ENCODE measurements around the gene SOS2.

SOS2 gene

GRCh38 chr14:50070230-50070629 is 161.1 kb downstream of the SOS2 start:
- TF ChIP-seq CTCF (conservative IDR thresholded peaks at IDR 0.05; ENCODE audit: low read depth, low read length), result no peak
- H3K4me3 ChIP-seq (ENCODE audit: low read length), result no peak overlapping the region
- no peak for DNase-seq (ENCODE audit: low read depth)

GRCh38 chr14:50069325-50069724 is 162.1 kb downstream of the SOS2 start:
- TF ChIP-seq CTCF (conservative IDR thresholded peaks at IDR 0.05; ENCODE audit: low read depth, low read length), result no peak
- DNase-seq (ENCODE audit: low read depth), result no peak
- no peak overlapping the region for H3K4me3 ChIP-seq (ENCODE audit: low read length)

GRCh38 chr14:50068496-50068895 is 162.9 kb downstream of the SOS2 start:
- H3K4me3 ChIP-seq (ENCODE audit: low read length), result no peak overlapping the region
- no peak for DNase-seq (ENCODE audit: low read depth)
- no peak for TF ChIP-seq CTCF (conservative IDR thresholded peaks at IDR 0.05; ENCODE audit: low read depth, low read length)

GRCh38 chr14:50067723-50068495 is 163.5 kb downstream of the SOS2 start:
- H3K4me3 ChIP-seq (ENCODE audit: low read length), result no peak overlapping the region
- TF ChIP-seq CTCF (conservative IDR thresholded peaks at IDR 0.05; ENCODE audit: low read depth, low read length), result no peak
- DNase-seq (ENCODE audit: low read depth), result no peak

Data from retinal pigment epithelial cell (primary cell).